Stimulated activated naive CD8-positive, alpha-beta T cell treated with anti-CD3 and anti-CD28 coated beads, Interleukin-15, Interleukin-2, amounts not matched to agents 100 ng/mL and 50 ng/mL, for 24 hours (primary cell): ENCODE results near the gene CA9.
A peak's percentile ranks its signal among the peaks of the same experiment; 100 is the strongest.

Experiments used
- H3K27ac Mint-ChIP-seq: one replicate; pipeline ENCODE4 v1.8.0; 2021; ENCODE audit warnings: mild to moderate bottlenecking, mixed read lengths
- H3K27me3 Mint-ChIP-seq: one replicate; pipeline ENCODE4 v1.8.0; 2021; ENCODE audit warnings: mixed read lengths
- H3K36me3 Mint-ChIP-seq: one replicate; pipeline ENCODE4 v1.8.0; 2021; ENCODE audit warnings: low read depth, mixed read lengths
- H3K4me1 Mint-ChIP-seq: one replicate; pipeline ENCODE4 v1.8.0; 2021; ENCODE audit warnings: low read depth, mixed read lengths
- H3K4me3 Mint-ChIP-seq: one replicate; pipeline ENCODE4 v1.8.0; 2021; ENCODE audit warnings: mild to moderate bottlenecking, mixed read lengths
- H3K9me3 Mint-ChIP-seq: one replicate; pipeline ENCODE4 v1.8.0; 2021; ENCODE audit warnings: mixed read lengths

CA9 gene

GRCh38 chr9:35659340-35659739, 14.4 kb upstream of the CA9 start:
- Mint-ChIP-seq H3K4me1 (peaks cover 70% of the 10 kb centered on the region), H3K27ac (peak overlapping the region; percentile 81), H3K27me3 (peaks cover 4% of the 10 kb centered on the region), H3K4me3 (peak overlapping the region; percentile 87), H3K9me3 (no peaks in the 10 kb centered on the region), H3K36me3 (peaks cover 43% of the 10 kb centered on the region)

GRCh38 chr9:35660966-35661415, 12.7 kb upstream of the CA9 start:
- H3K27me3 Mint-ChIP-seq = peaks cover 4% of the 10 kb centered on the region
- peaks cover 78% of the 10 kb centered on the region for H3K4me1 Mint-ChIP-seq
- no peak overlapping the region for H3K27ac Mint-ChIP-seq
- no peak overlapping the region for H3K4me3 Mint-ChIP-seq
- no peaks in the 10 kb centered on the region for H3K9me3 Mint-ChIP-seq
- H3K36me3 Mint-ChIP-seq = peaks cover 43% of the 10 kb centered on the region

GRCh38 chr9:35661756-35662350, 11.9 kb upstream of the CA9 start:
- Mint-ChIP-seq H3K9me3 (no peaks in the 10 kb centered on the region), H3K27ac (peak overlapping the region; percentile 46), H3K27me3 (peaks cover 4% of the 10 kb centered on the region), H3K36me3 (peaks cover 43% of the 10 kb centered on the region), H3K4me1 (peaks cover 72% of the 10 kb centered on the region), H3K4me3 (peak overlapping the region; percentile 11)

GRCh38 chr9:35662437-35662836, 11.3 kb upstream of the CA9 start:
- Mint-ChIP-seq H3K27ac (no peak overlapping the region), H3K4me1 (peaks cover 66% of the 10 kb centered on the region), H3K4me3 (no peak overlapping the region), H3K36me3 (peaks cover 43% of the 10 kb centered on the region), H3K27me3 (peaks cover 4% of the 10 kb centered on the region), H3K9me3 (no peaks in the 10 kb centered on the region)

- Mint-ChIP-seq H3K27ac (peak within 1 kb of the TSS; percentile 57), H3K4me1 (peaks cover 50% of the 10 kb centered on the region), H3K4me3 (peak within 1 kb of the TSS; percentile 86), H3K36me3 (peaks cover 29% of the 10 kb centered on the region), H3K27me3 (no peaks in the 10 kb centered on the region), H3K9me3 (no peaks in the 10 kb centered on the region)
Measured at GRCh38 chr9:35664531-35665470, 8.9 kb upstream of the CA9 start, which contains the start of gene ARHGEF39. Gene ARHGEF39, minus strand, starts transcription at chr9:35665195. Its CDS starts 26 bp downstream, at chr9:35665169.

- Mint-ChIP-seq H3K27ac (peak overlapping the region; percentile 57), H3K4me3 (peak overlapping the region; percentile 86), H3K4me1 (peaks cover 44% of the 10 kb centered on the region), H3K27me3 (no peaks in the 10 kb centered on the region), H3K9me3 (no peaks in the 10 kb centered on the region), H3K36me3 (peaks cover 23% of the 10 kb centered on the region)
Measured at GRCh38 chr9:35665471-35665818, 8.3 kb upstream of the CA9 start.

GRCh38 chr9:35666045-35666444, 7.7 kb upstream of the CA9 start:
- no peak overlapping the region for H3K27ac Mint-ChIP-seq

GRCh38 chr9:35666549-35666948, 7.2 kb upstream of the CA9 start:
- Mint-ChIP-seq H3K4me1 (peaks cover 33% of the 10 kb centered on the region), H3K27ac (no peak overlapping the region), H3K4me3 (no peak overlapping the region), H3K9me3 (no peaks in the 10 kb centered on the region), H3K27me3 (no peaks in the 10 kb centered on the region), H3K36me3 (peaks cover 14% of the 10 kb centered on the region)

More at GRCh38 chr9:35666045-35666444, 7.7 kb upstream of the CA9 start:
- Mint-ChIP-seq H3K9me3 (no peaks in the 10 kb centered on the region), H3K27me3 (no peaks in the 10 kb centered on the region), H3K36me3 (peaks cover 17% of the 10 kb centered on the region), H3K4me3 (peak overlapping the region; percentile 86), H3K4me1 (peaks cover 38% of the 10 kb centered on the region)

- no peaks in the 10 kb centered on the region for H3K9me3 Mint-ChIP-seq
- H3K27me3 Mint-ChIP-seq = no peaks in the 10 kb centered on the region
- no peak overlapping the region for H3K4me3 Mint-ChIP-seq
- H3K4me1 Mint-ChIP-seq = peaks cover 20% of the 10 kb centered on the region
- peaks cover 3% of the 10 kb centered on the region for H3K36me3 Mint-ChIP-seq
- no peak overlapping the region for H3K27ac Mint-ChIP-seq
Measured at GRCh38 chr9:35667939-35668338, 5.8 kb upstream of the CA9 start.

- H3K4me1 Mint-ChIP-seq = peaks cover 16% of the 10 kb centered on the region
- H3K27me3 Mint-ChIP-seq = peaks cover 4% of the 10 kb centered on the region
- H3K36me3 Mint-ChIP-seq = no peaks in the 10 kb centered on the region
- no peak overlapping the region for H3K4me3 Mint-ChIP-seq
- H3K9me3 Mint-ChIP-seq = no peaks in the 10 kb centered on the region
- no peak overlapping the region for H3K27ac Mint-ChIP-seq
Measured at GRCh38 chr9:35669331-35670145, 4.2 kb upstream of the CA9 start.

GRCh38 chr9:35674025-35674361, 265 bp downstream of the CA9 start:
- H3K36me3 Mint-ChIP-seq = no peaks in the 10 kb centered on the region
- no peak overlapping the region for H3K4me3 Mint-ChIP-seq
- H3K9me3 Mint-ChIP-seq = no peaks in the 10 kb centered on the region
- H3K4me1 Mint-ChIP-seq = peaks cover 14% of the 10 kb centered on the region
- H3K27me3 Mint-ChIP-seq = peaks cover 10% of the 10 kb centered on the region
- H3K27ac Mint-ChIP-seq = no peak overlapping the region

GRCh38 chr9:35675204-35675603, 1.5 kb downstream of the CA9 start:
- H3K36me3 Mint-ChIP-seq = no peaks in the 10 kb centered on the region
- peaks cover 14% of the 10 kb centered on the region for H3K4me1 Mint-ChIP-seq
- H3K27ac Mint-ChIP-seq = no peak overlapping the region
- H3K4me3 Mint-ChIP-seq = peak overlapping the region; percentile 74
- peaks cover 10% of the 10 kb centered on the region for H3K27me3 Mint-ChIP-seq
- H3K9me3 Mint-ChIP-seq = no peaks in the 10 kb centered on the region

- no peaks in the 10 kb centered on the region for H3K36me3 Mint-ChIP-seq
- H3K4me1 Mint-ChIP-seq = peaks cover 14% of the 10 kb centered on the region
- peak overlapping the region; percentile 59 for H3K27ac Mint-ChIP-seq
Measured at GRCh38 chr9:35675732-35676392, 2.1 kb downstream of the CA9 start.

GRCh38 chr9:35679091-35679490, 5.4 kb downstream of the CA9 start:
- no peak overlapping the region for H3K4me3 Mint-ChIP-seq
- peaks cover 14% of the 10 kb centered on the region for H3K4me1 Mint-ChIP-seq
- peaks cover 10% of the 10 kb centered on the region for H3K27me3 Mint-ChIP-seq
- no peak overlapping the region for H3K27ac Mint-ChIP-seq
- H3K36me3 Mint-ChIP-seq = no peaks in the 10 kb centered on the region
- H3K9me3 Mint-ChIP-seq = no peaks in the 10 kb centered on the region

More at GRCh38 chr9:35675732-35676392, 2.1 kb downstream of the CA9 start:
- H3K9me3 Mint-ChIP-seq = no peaks in the 10 kb centered on the region
- H3K27me3 Mint-ChIP-seq = peaks cover 10% of the 10 kb centered on the region
- H3K4me3 Mint-ChIP-seq = peak overlapping the region; percentile 74
